OCI-LY7 (cell line): Measurements from ENCODE around the gene NOTCH2. TPM values are rescaled to one million over a fixed set of nuclear protein-coding genes. Genes with fewer than 3 reads are reported as not detected.

ENCODE experiments used
- BruUV-seq: library from RNA; stranded (reverse); fragments of 400-500 nt; replicated peaks from 2 replicates; lab custom pipeline; 2021; lab: Mats Ljungman, UMichigan
- CTCF ChIA-PET: fragments of 300-600 bp; sonication (Branson Sonifier 250); formaldehyde crosslinking; loops from one replicate; lab custom pipeline; 2022; ENCODE audit warnings: antibody characterized with exemption; ENCODE audit not compliant: unreplicated experiment; lab: Charles Lee
- POLR2A ChIA-PET: fragments of 300-600 bp; sonication (Branson Sonifier 250); formaldehyde crosslinking; loops from one replicate; lab custom pipeline; 2022; ENCODE audit warnings: antibody characterized with exemption; lab: Charles Lee
- DNase-seq: peaks from one replicate; pipeline ENCODE4 v3.0.0-alpha.2; 2015; ENCODE audit warnings: low spot score
- H2AFZ ChIP-seq: fragments of 200-600 bp; sonication (generic), shearing (Covaris generic); 2 replicates; pipeline ENCODE4 v1.6.1; 2014; ENCODE audit warnings: mild to moderate bottlenecking, antibody characterized with exemption, low read length, moderate library complexity
- H3K27ac ChIP-seq: fragments of 200-600 bp; sonication (generic); 2 replicates; pipeline ENCODE4 v1.5.1; 2014; ENCODE audit warnings: mixed run types, low read depth, mild to moderate bottlenecking, moderate library complexity, low read length, inconsistent platforms; ENCODE audit not compliant: poor library complexity, severe bottlenecking
- H3K36me3 ChIP-seq: fragments of 200-600 bp; sonication (generic); 2 replicates; pipeline ENCODE4 v1.6.1; 2014; ENCODE audit warnings: mild to moderate bottlenecking, antibody characterized with exemption, low read length, moderate library complexity, mixed read lengths; ENCODE audit not compliant: insufficient read depth
- H3K4me1 ChIP-seq: fragments of 200-600 bp; sonication (generic); 2 replicates; pipeline ENCODE4 v1.5.1; 2014; ENCODE audit warnings: mild to moderate bottlenecking, low read length; ENCODE audit not compliant: insufficient read depth, poor library complexity, severe bottlenecking
- H3K4me2 ChIP-seq: fragments of 200-600 bp; sonication (generic); 2 replicates; pipeline ENCODE4 v1.6.1; 2014; ENCODE audit warnings: mild to moderate bottlenecking, low read length
- H3K4me3 ChIP-seq: fragments of 200-600 bp; sonication (generic); 2 replicates; pipeline ENCODE4 v1.5.1; 2014; ENCODE audit warnings: mild to moderate bottlenecking, low read depth, low read length; ENCODE audit not compliant: poor library complexity, severe bottlenecking
- H3K79me2 ChIP-seq: fragments of 200-600 bp; sonication (generic); 2 replicates; pipeline ENCODE4 v1.6.1; 2016; ENCODE audit warnings: low read depth, mild to moderate bottlenecking, low read length, moderate library complexity, mixed read lengths; ENCODE audit not compliant: insufficient read depth
- H3K9me2 ChIP-seq: fragments of 200-600 bp; sonication (generic); 2 replicates; pipeline ENCODE4 v1.6.1; 2016; ENCODE audit warnings: mild to moderate bottlenecking, low read length, mixed read lengths; ENCODE audit not compliant: insufficient read depth
- H3K9me3 ChIP-seq: fragments of 200-600 bp; sonication (generic); 2 replicates; pipeline ENCODE4 v1.6.1; 2014; ENCODE audit warnings: mild to moderate bottlenecking, mixed run types, low read length, mixed read lengths
- H4K20me1 ChIP-seq: fragments of 200-600 bp; sonication (generic); 2 replicates; pipeline ENCODE4 v1.6.1; 2014; ENCODE audit warnings: mild to moderate bottlenecking, antibody characterized with exemption, low read length, moderate library complexity, mixed read lengths; ENCODE audit not compliant: insufficient read depth
- EZH2phosphoT487 ChIP-seq: fragments of 200-600 bp; sonication (generic); IDR thresholded peaks from 2 replicates; pipeline ENCODE4 v1.6.1; 2018; ENCODE audit warnings: low read depth, borderline replicate concordance, mild to moderate bottlenecking, mixed run types, antibody characterized with exemption, low read length, moderate library complexity, mixed read lengths
- intact Hi-C: fragments of 100-400 bp; cut with micrococcal nuclease; formaldehyde crosslinking; loops from one replicate; pipeline ENCODE4 v1.10.0; 2022; ENCODE audit not compliant: unreplicated experiment
- total RNA-seq, 2 experiments: library from RNA; depleted of rRNA in 1 of 2; stranded (reverse); fragments of >200 nt in 1 of 2; shearing (Covaris generic) in 1 of 2; gene quantifications; 2 replicates each; pipeline ENCODE4 v1.2.3, GENCODE V29; 2014 to 2022
- TF ChIP-seq, protein P1 (sequence below): fragments of 200-600 bp; sonication (generic); conservative IDR thresholded peaks from 2 replicates; pipeline ENCODE4 v1.5.1; 2014; ENCODE audit warnings: mild to moderate bottlenecking, antibody characterized with exemption, low read length, moderate library complexity, mixed read lengths

NOTCH2 gene
- total RNA-seq, 2 experiments from 2014 or later, result 31.0 to 50.6 TPM

DNA sequence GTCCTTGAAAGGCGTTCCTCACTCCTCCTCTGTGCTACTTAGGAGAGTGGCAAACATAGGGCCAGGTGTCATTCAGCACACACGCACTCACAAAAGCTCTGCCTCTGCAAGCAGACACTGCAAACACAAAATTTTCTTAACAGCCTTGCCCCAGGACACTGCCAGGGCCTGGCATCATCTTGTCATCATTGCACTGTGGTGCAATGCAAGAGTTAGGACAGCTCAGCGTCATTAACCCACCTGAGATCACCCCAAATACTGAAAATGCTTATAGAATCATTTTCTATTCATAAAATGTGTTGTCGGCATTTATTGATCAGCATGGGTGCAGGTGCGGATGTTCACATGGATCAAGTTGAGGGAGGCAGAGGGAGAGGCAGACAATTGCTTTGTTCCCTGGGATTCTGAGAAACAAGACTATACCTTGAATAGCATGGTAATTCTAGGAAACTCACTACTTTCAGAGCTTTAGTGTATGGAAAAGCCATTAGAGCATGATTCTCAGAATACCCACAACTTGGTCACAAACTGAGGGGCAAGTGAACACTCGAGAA, 176.1 kb downstream of the NOTCH2 start:
- no peak overlapping the region for H3K4me3 ChIP-seq
- no peak overlapping the region for H3K4me2 ChIP-seq
- H3K9me3 ChIP-seq, result peaks cover 4% of the 10 kb centered on the region; the same call in 1 of the 2 replicates
- H4K20me1 ChIP-seq, result no peaks in the 10 kb centered on the region
- intact Hi-C loops, result no loop called here
- no peaks in the 10 kb centered on the region for H3K9me2 ChIP-seq
- no peaks in the 10 kb centered on the region for H3K4me1 ChIP-seq
- no peak for DNase-seq
- H3K36me3 ChIP-seq, result no peaks in the 10 kb centered on the region
- no TSS peak for BruUV-seq
- POLR2A ChIA-PET, result interaction anchor here (0.7 kb wide), 1 partner anchor 29 kb away, joined by 4 read pairs; no protein-coding TSS in a partner anchor
- CTCF ChIA-PET, result no interaction called here
- no peak for TF ChIP-seq EZH2phosphoT487
- TF ChIP-seq, protein P1, sequence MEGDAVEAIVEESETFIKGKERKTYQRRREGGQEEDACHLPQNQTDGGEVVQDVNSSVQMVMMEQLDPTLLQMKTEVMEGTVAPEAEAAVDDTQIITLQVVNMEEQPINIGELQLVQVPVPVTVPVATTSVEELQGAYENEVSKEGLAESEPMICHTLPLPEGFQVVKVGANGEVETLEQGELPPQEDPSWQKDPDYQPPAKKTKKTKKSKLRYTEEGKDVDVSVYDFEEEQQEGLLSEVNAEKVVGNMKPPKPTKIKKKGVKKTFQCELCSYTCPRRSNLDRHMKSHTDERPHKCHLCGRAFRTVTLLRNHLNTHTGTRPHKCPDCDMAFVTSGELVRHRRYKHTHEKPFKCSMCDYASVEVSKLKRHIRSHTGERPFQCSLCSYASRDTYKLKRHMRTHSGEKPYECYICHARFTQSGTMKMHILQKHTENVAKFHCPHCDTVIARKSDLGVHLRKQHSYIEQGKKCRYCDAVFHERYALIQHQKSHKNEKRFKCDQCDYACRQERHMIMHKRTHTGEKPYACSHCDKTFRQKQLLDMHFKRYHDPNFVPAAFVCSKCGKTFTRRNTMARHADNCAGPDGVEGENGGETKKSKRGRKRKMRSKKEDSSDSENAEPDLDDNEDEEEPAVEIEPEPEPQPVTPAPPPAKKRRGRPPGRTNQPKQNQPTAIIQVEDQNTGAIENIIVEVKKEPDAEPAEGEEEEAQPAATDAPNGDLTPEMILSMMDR, result no peak
- H2AFZ ChIP-seq, result no peak overlapping the region
- no peaks in the 10 kb centered on the region for H3K79me2 ChIP-seq
- no peak overlapping the region for H3K27ac ChIP-seq

DNA sequence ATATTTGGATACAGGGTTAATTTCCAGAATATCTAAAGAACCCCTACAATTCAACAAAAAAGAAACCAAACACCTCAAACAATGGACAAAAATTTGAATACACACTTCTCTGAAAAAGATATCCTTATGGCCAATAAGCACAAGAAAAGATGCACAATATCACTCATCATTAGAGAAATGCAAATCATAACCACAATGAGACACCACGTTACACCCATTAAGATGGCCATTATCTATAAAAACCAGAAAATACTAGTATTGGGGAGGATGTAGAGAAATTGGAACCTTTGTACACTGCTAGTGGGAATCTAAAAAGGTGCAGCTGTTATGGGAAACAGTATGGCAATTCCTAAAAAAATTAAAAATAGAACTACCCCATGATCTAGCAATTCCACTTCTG, 178.1 kb downstream of the NOTCH2 start:
- Histone ChIP-seq H3K27ac (no peak overlapping the region), H4K20me1 (no peaks in the 10 kb centered on the region), H3K4me3 (no peak overlapping the region), H3K36me3 (no peaks in the 10 kb centered on the region), H3K9me2 (no peaks in the 10 kb centered on the region), H3K79me2 (no peaks in the 10 kb centered on the region), H2AFZ (no peak overlapping the region), H3K4me2 (no peak overlapping the region), H3K9me3 (peaks cover 4% of the 10 kb centered on the region; the same call in 1 of the 2 replicates), H3K4me1 (no peaks in the 10 kb centered on the region)
- no peak for TF ChIP-seq EZH2phosphoT487
- TF ChIP-seq, protein P1, result no peak
- no TSS peak for BruUV-seq
- DNase-seq, result no peak
- intact Hi-C loops, result no loop called here
- CTCF ChIA-PET, result no interaction called here
- POLR2A ChIA-PET, result no interaction called here

DNA sequence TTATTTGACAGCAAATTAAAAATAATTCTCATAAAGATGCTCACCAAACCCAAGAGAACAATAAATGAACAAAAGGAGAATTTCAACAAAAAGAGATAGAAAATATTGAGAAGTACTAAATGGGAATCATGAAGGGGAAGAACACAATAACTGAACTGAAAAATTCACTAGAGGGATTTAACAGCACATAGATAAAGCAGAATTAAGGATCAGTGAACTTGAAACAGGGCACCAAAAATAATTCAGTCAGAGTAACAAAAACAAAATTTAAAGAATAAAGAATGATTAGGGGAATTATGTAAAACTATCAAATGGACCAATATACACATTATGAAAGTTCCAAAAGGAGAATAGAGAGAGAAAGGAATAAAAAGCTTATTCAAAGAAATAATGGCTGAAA, 181.0 kb downstream of the NOTCH2 start:
- Histone ChIP-seq H3K36me3 (no peaks in the 10 kb centered on the region), H3K27ac (no peak overlapping the region), H3K4me1 (no peaks in the 10 kb centered on the region), H3K4me3 (no peak overlapping the region), H3K79me2 (no peaks in the 10 kb centered on the region), H3K4me2 (no peak overlapping the region), H2AFZ (no peak overlapping the region), H3K9me2 (no peaks in the 10 kb centered on the region), H3K9me3 (peaks cover 4% of the 10 kb centered on the region; the same call in 1 of the 2 replicates), H4K20me1 (no peaks in the 10 kb centered on the region)
- BruUV-seq, result no TSS peak
- no peak for DNase-seq
- no peak for TF ChIP-seq EZH2phosphoT487
- TF ChIP-seq, protein P1, result no peak
- POLR2A ChIA-PET, result no interaction called here
- intact Hi-C loops, result no loop called here
- CTCF ChIA-PET, result interaction anchor here (0.6 kb wide), 1 partner anchor 10 kb away, joined by 3 read pairs; no protein-coding TSS in a partner anchor
